HCT116 (cell line): ENCODE results near the gene KANK4. TPM values are rescaled to one million over a fixed set of nuclear protein-coding genes. Genes with fewer than 3 reads are reported as not detected.

Source experiments
- ATAC-seq: fragments of 200-7000 bp; cut with Tn5 transposase; 2 replicates; pipeline ENCODE4 v1.9.1; 2020; ENCODE audit warnings: mild to moderate bottlenecking, moderate library complexity
- BruUV-seq: library from RNA; stranded (reverse); fragments of 400-500 nt; replicated peaks from 2 replicates; lab custom pipeline; 2021; lab: Mats Ljungman, UMichigan
- CTCF ChIA-PET: fragments of 300-600 bp; sonication (Branson Sonifier 250); formaldehyde crosslinking; loops from one replicate; lab custom pipeline; 2021; ENCODE audit warnings: antibody characterized with exemption; lab: Charles Lee
- POLR2A ChIA-PET: fragments of 300-600, 350-600 bp; sonication (Branson Sonifier 250); formaldehyde crosslinking; loops from one replicate; lab custom pipeline; 2021; ENCODE audit warnings: antibody characterized with exemption; lab: Charles Lee
- RAD21 ChIA-PET, 2 experiments: fragments of 300-600 bp; sonication (Branson Sonifier 250); formaldehyde crosslinking; loops; one replicate each; lab custom pipeline; 2023; ENCODE audit warnings: low total read pairs in 2 of 2; ENCODE audit not compliant: uncharacterized antibody in 2 of 2, unreplicated experiment in 2 of 2, low non-redundant PET in 1 of 2; lab: Charles Lee
- DNase-seq: peaks from one replicate; pipeline ENCODE4 v3.0.0-alpha.2; 2010; ENCODE audit warnings: low read depth, low spot score
- H2AFZ ChIP-seq: fragments of 200-600 bp; shearing (Covaris generic), sonication (generic); 2 replicates; pipeline ENCODE4 v1.6.1; 2017; ENCODE audit warnings: low read depth, mixed run types, mixed read lengths, antibody characterized with exemption, low read length; ENCODE audit not compliant: poor library complexity, severe bottlenecking
- H3K27ac ChIP-seq: 2 replicates; pipeline ENCODE4 v1.5.1; 2012; ENCODE audit warnings: low read depth, low read length
- H3K27me3 ChIP-seq: fragments of 200-600 bp; sonication (generic); 2 replicates; pipeline ENCODE4 v1.6.1; 2016; ENCODE audit warnings: mixed run types, low read length, mixed read lengths; ENCODE audit not compliant: insufficient read depth
- H3K36me3 ChIP-seq, 2 experiments: fragments of 200-500 bp in 1 of 2; fragments of 200-600 bp in 1 of 2; sonication (Bioruptor generic) in 1 of 2; sonication (generic) in 1 of 2; 2 replicates each; pipeline versions ENCODE4 v1.5.1 to v1.6.1; 2014 to 2016; ENCODE audit warnings: low read length in 2 of 2, inconsistent platforms in 1 of 2, mixed read lengths in 1 of 2, mixed run types in 1 of 2; ENCODE audit not compliant: insufficient read depth in 2 of 2, control insufficient read depth in 1 of 2
- H3K4me1 ChIP-seq, 2 experiments: fragments of 200-600 bp in 1 of 2; sonication (generic) in 1 of 2; 2 replicates each; pipeline versions ENCODE4 v1.5.1 to v1.6.1; 2012 to 2017; ENCODE audit warnings: low read length in 2 of 2, inconsistent platforms in 1 of 2, mild to moderate bottlenecking in 1 of 2, mixed read lengths in 1 of 2, mixed run types in 1 of 2, moderate library complexity in 1 of 2; ENCODE audit not compliant: insufficient read depth in 2 of 2, control insufficient read depth in 1 of 2
- H3K4me2 ChIP-seq: fragments of 200-600 bp; sonication (generic); 2 replicates; pipeline ENCODE4 v1.6.1; 2017; ENCODE audit warnings: mixed run types, low read length, mixed read lengths
- H3K4me3 ChIP-seq, 2 experiments: fragments of 200-600 bp in 1 of 2; sonication (generic) in 1 of 2; replicated peaks in 1 of 2; 2 replicates each; pipeline ENCODE4 v1.5.1; 2011 to 2016; ENCODE audit warnings: low read length in 2 of 2, control low read depth in 1 of 2, low read depth in 1 of 2, mild to moderate bottlenecking in 1 of 2, mixed read lengths in 1 of 2, mixed run types in 1 of 2
- H3K79me2 ChIP-seq: fragments of 200-600 bp; sonication (generic); 2 replicates; pipeline ENCODE4 v1.6.1; 2017; ENCODE audit warnings: mild to moderate bottlenecking, mixed run types, low read length, moderate library complexity, mixed read lengths; ENCODE audit not compliant: insufficient read depth
- H3K9ac ChIP-seq: fragments of 200-600 bp; sonication (generic); 2 replicates; pipeline ENCODE4 v1.6.1; 2016; ENCODE audit warnings: low read length, mixed read lengths
- H3K9me2 ChIP-seq: fragments of 200-600 bp; sonication (generic), shearing (Covaris generic); 2 replicates; pipeline ENCODE4 v1.6.1; 2017; ENCODE audit warnings: mixed run types, mild to moderate bottlenecking, moderate library complexity; ENCODE audit not compliant: insufficient read depth
- H3K9me3 ChIP-seq, 2 experiments: fragments of 200-500 bp in 1 of 2; fragments of 200-600 bp in 1 of 2; sonication (Bioruptor generic) in 1 of 2; sonication (generic) in 1 of 2; 2 replicates each; pipeline ENCODE4 v1.6.1; 2014 to 2017; ENCODE audit warnings: low read length in 2 of 2, mixed read lengths in 2 of 2, inconsistent platforms in 1 of 2, low read depth in 1 of 2, mild to moderate bottlenecking in 1 of 2, mixed run types in 1 of 2, moderate library complexity in 1 of 2; ENCODE audit not compliant: control insufficient read depth in 1 of 2, insufficient read depth in 1 of 2
- H4K20me1 ChIP-seq: fragments of 200-600 bp; sonication (generic), shearing (Covaris generic); 2 replicates; pipeline ENCODE4 v1.6.1; 2017; ENCODE audit warnings: mixed run types, mild to moderate bottlenecking, moderate library complexity; ENCODE audit not compliant: insufficient read depth
- EZH2phosphoT487 ChIP-seq: fragments of 200-600 bp; IDR thresholded peaks from 2 replicates; pipeline ENCODE4 v1.6.1; 2018; ENCODE audit warnings: antibody characterized with exemption, borderline replicate concordance
- FOSL1 ChIP-seq: IDR thresholded peaks from 2 replicates; pipeline ENCODE4 v1.6.1; 2012; ENCODE audit warnings: low read depth
- JUND ChIP-seq: IDR thresholded peaks from 2 replicates; pipeline ENCODE4 v1.6.1; 2012
- POLR2A ChIP-seq: IDR thresholded peaks from 2 replicates; pipeline ENCODE4 v1.7.0; 2011; ENCODE audit warnings: borderline replicate concordance; ENCODE audit not compliant: insufficient read depth, insufficient read length; ENCODE audit errors: extremely low read depth
- POLR2AphosphoS5 ChIP-seq: IDR thresholded peaks from 2 replicates; pipeline ENCODE4 v1.6.1; 2011; ENCODE audit warnings: mild to moderate bottlenecking, low read depth, low read length, moderate library complexity
- ZBTB33 ChIP-seq: IDR thresholded peaks from 2 replicates; pipeline ENCODE4 v1.6.1; 2011; ENCODE audit warnings: mild to moderate bottlenecking, low read length, moderate library complexity; ENCODE audit not compliant: insufficient replicate concordance; ENCODE audit errors: extremely low read depth
- intact Hi-C: fragments of 100-400 bp; cut with micrococcal nuclease; formaldehyde crosslinking; loops from 2 replicates; pipeline ENCODE4 v1.10.0; 2022
- total RNA-seq: library from RNA; stranded (reverse); gene quantifications from one replicate; pipeline ENCODE4 v1.2.1, GENCODE V29; 2021; ENCODE audit not compliant: unreplicated experiment

The KANK4 gene
- total RNA-seq, 1 experiment from 2014 or later, result not detected

- TF ChIP-seq POLR2A (no peak), JUND (no peak), EZH2phosphoT487 (no peak)
Measured at GRCh38 chr1:62263814-62264353, 55.4 kb downstream of the KANK4 start (continued).

GRCh38 chr1:62263006-62263813 lies 56.0 kb downstream of the KANK4 start:
- DNase-seq (no peak), ATAC-seq (no peak)
- POLR2A ChIA-PET, result no interaction called here

More at GRCh38 chr1:62263006-62263813, 56.0 kb downstream of the KANK4 start:
- Histone ChIP-seq H3K9ac (no peak overlapping the region), H4K20me1 (no peaks in the 10 kb centered on the region), H3K27me3 (no peaks in the 10 kb centered on the region)
- intact Hi-C loops, result no loop called here
- TF ChIP-seq FOSL1 (no peak), POLR2AphosphoS5 (no peak), ZBTB33 (no peak)
- TF ChIP-seq, all 23 proteins: peak for 0
- H3K27ac ChIP-seq, result no peak overlapping the region
- no peak overlapping the region for H3K4me3 ChIP-seq
- no peaks in the 10 kb centered on the region for H3K36me3 ChIP-seq
- H2AFZ ChIP-seq, result no peak overlapping the region
- ChIA-PET RAD21 (no interaction called here), CTCF (no interaction called here)
- no peaks in the 10 kb centered on the region for H3K9me3 ChIP-seq
- no peaks in the 10 kb centered on the region for H3K79me2 ChIP-seq
- H3K9me2 ChIP-seq, result no peaks in the 10 kb centered on the region; the same call in 1 of the 2 replicates
- no peak overlapping the region for H3K4me2 ChIP-seq
- no TSS peak for BruUV-seq
- no peaks in the 10 kb centered on the region for H3K4me1 ChIP-seq
